Endothelial cell of umbilical vein (primary cell): ENCODE data around the gene ATN1. TPM values are rescaled to one million over a fixed set of nuclear protein-coding genes. Genes with fewer than 3 reads are reported as not detected.

ENCODE experiments used
- BruUV-seq: library from RNA; stranded (reverse); fragments of 400-500 nt; replicated peaks from 2 replicates; lab custom pipeline; 2021; lab: Mats Ljungman, UMichigan
- CTCF ChIA-PET: fragments of 300-600, 350-600 bp; sonication (Branson Sonifier 250); formaldehyde crosslinking; loops from one replicate; lab custom pipeline; 2021; ENCODE audit warnings: antibody characterized with exemption, inconsistent platforms; lab: Charles Lee
- POLR2A ChIA-PET: fragments of 300-600, 350-600 bp; sonication (Branson Sonifier 250); formaldehyde crosslinking; loops from one replicate; lab custom pipeline; 2021; ENCODE audit warnings: antibody characterized with exemption, inconsistent platforms; lab: Charles Lee
- DNase-seq: peaks from one replicate; pipeline ENCODE4 v3.0.0-alpha.2; 2011; ENCODE audit warnings: low read depth, low spot score
- FAIRE-seq: peaks from 2 replicates; lab custom pipeline; 2011; peaks lifted over from hg19 to GRCh38; lab: Jason Lieb, UNC
- H2AFZ ChIP-seq: 2 replicates; pipeline ENCODE4 v1.6.0; 2012; ENCODE audit warnings: low read depth, low read length, control low read depth, inconsistent platforms
- H3K27ac ChIP-seq: 2 replicates; pipeline ENCODE4 v1.5.1; 2011; ENCODE audit warnings: low read depth, mild to moderate bottlenecking, control low read depth, low read length, moderate library complexity; ENCODE audit not compliant: insufficient read depth
- H3K27me3 ChIP-seq, 2 experiments: 2 replicates each; pipeline versions ENCODE4 v1.6.0 to v1.6.1; 2011; ENCODE audit warnings: low read length in 2 of 2, mixed read lengths in 1 of 2; ENCODE audit not compliant: control insufficient read depth in 2 of 2, insufficient read depth in 2 of 2
- H3K36me3 ChIP-seq, 2 experiments: 2 replicates in 1 of 2; 3 replicates in 1 of 2; pipeline ENCODE4 v1.5.1; 2011; ENCODE audit warnings: low read length in 2 of 2, mild to moderate bottlenecking in 1 of 2, moderate library complexity in 1 of 2; ENCODE audit not compliant: control insufficient read depth in 2 of 2, insufficient read depth in 2 of 2; ENCODE audit errors: extremely low read depth in 1 of 2
- H3K4me1 ChIP-seq: 3 replicates; pipeline ENCODE4 v1.5.1; 2011; ENCODE audit warnings: mild to moderate bottlenecking, low read length; ENCODE audit not compliant: control insufficient read depth, insufficient read depth; ENCODE audit errors: extremely low read depth
- H3K4me2 ChIP-seq: 2 replicates; pipeline ENCODE4 v1.6.1; 2011; ENCODE audit warnings: low read length, control low read depth, mixed read lengths; ENCODE audit not compliant: insufficient read depth
- H3K4me3 ChIP-seq, 3 experiments: fragments of 200-600 bp in 1 of 3; sonication (generic), shearing (Covaris generic) in 1 of 3; replicated peaks in 1 of 3; 2 replicates each; pipeline ENCODE4 v1.5.1; 2011 to 2016; ENCODE audit warnings: control low read depth in 3 of 3, low read length in 3 of 3, mild to moderate bottlenecking in 2 of 3, inconsistent platforms in 1 of 3, low read depth in 1 of 3, moderate library complexity in 1 of 3; ENCODE audit not compliant: insufficient read depth in 1 of 3
- H3K79me2 ChIP-seq: 2 replicates; pipeline ENCODE4 v1.6.0; 2012; ENCODE audit warnings: low read length, inconsistent platforms; ENCODE audit not compliant: control insufficient read depth, insufficient read depth
- H3K9ac ChIP-seq: replicated peaks from 2 replicates; pipeline ENCODE3; 2011; ENCODE audit warnings: low read length, control low read depth; ENCODE audit not compliant: insufficient read depth; ENCODE audit errors: extremely low read depth
- H3K9me1 ChIP-seq: replicated peaks from 3 replicates; pipeline ENCODE4 v1.6.0; 2011; ENCODE audit warnings: mild to moderate bottlenecking, low read length; ENCODE audit not compliant: control insufficient read depth, insufficient read depth; ENCODE audit errors: extremely low read depth
- H3K9me3 ChIP-seq: replicated peaks from 2 replicates; pipeline ENCODE4 v1.5.1; 2012; ENCODE audit warnings: low read length, inconsistent platforms; ENCODE audit not compliant: control insufficient read depth, insufficient read depth
- H4K20me1 ChIP-seq: replicated peaks from 2 replicates; pipeline ENCODE3; 2011; ENCODE audit warnings: mild to moderate bottlenecking, low read length; ENCODE audit not compliant: control insufficient read depth, insufficient read depth; ENCODE audit errors: extremely low read depth
- CTCF ChIP-seq, 2 donors: IDR thresholded peaks; 1 replicate in 1 of 2; 2 replicates in 1 of 2; pipeline ENCODE4 v1.5.1; 2011; ENCODE audit warnings: low read length in 2 of 2, mild to moderate bottlenecking in 2 of 2, moderate library complexity in 2 of 2, control low read depth in 1 of 2, inconsistent platforms in 1 of 2, low read depth in 1 of 2; ENCODE audit not compliant: insufficient read depth in 1 of 2; ENCODE audit errors: extremely low read depth in 1 of 2
- EZH2 ChIP-seq: IDR thresholded peaks from 2 replicates; pipeline ENCODE4 v1.6.1; 2012; ENCODE audit warnings: borderline replicate concordance, low read depth, mild to moderate bottlenecking, moderate library complexity, low read length, inconsistent platforms; ENCODE audit not compliant: severe bottlenecking
- FOS ChIP-seq: IDR thresholded peaks from 2 replicates; pipeline ENCODE4 v1.6.1; 2011; ENCODE audit warnings: mild to moderate bottlenecking, low read length, moderate library complexity, borderline replicate concordance; ENCODE audit not compliant: insufficient read depth
- GATA2 ChIP-seq: IDR thresholded peaks from 2 replicates; pipeline ENCODE4 v1.7.0; 2011; ENCODE audit warnings: low read depth, mild to moderate bottlenecking, moderate library complexity, mixed read lengths, low read length; ENCODE audit not compliant: insufficient read length, insufficient read depth
- JUN ChIP-seq: IDR thresholded peaks from 2 replicates; pipeline ENCODE4 v1.6.1; 2011; ENCODE audit warnings: borderline replicate concordance, low read depth; ENCODE audit not compliant: insufficient read length, insufficient read depth
- MAX ChIP-seq: IDR thresholded peaks from 2 replicates; pipeline ENCODE4 v1.6.1; 2011; ENCODE audit not compliant: insufficient read depth, insufficient read length
- MYC ChIP-seq: IDR thresholded peaks from one replicate; pipeline ENCODE4 v1.6.1; 2011; ENCODE audit warnings: mild to moderate bottlenecking, low read depth, low read length
- POLR2A ChIP-seq: IDR thresholded peaks from 2 replicates; pipeline ENCODE4 v1.6.1; 2012; ENCODE audit warnings: low read depth, mild to moderate bottlenecking, control low read depth, low read length
- POLR2AphosphoS5 ChIP-seq: IDR thresholded peaks from 2 replicates; pipeline ENCODE4 v1.6.1; 2012; ENCODE audit warnings: low read depth, mild to moderate bottlenecking, control low read depth, low read length, moderate library complexity; ENCODE audit not compliant: insufficient read depth
- dilution Hi-C: fragments of 300-500 bp; cut with MboI; formaldehyde crosslinking; loops from one replicate; pipeline ENCODE4 v1.15.0; 2019; ENCODE audit warnings: low sequenced_read_pairs; ENCODE audit not compliant: extremely low pct_ligation_motif_present
- intact Hi-C: fragments of 100-400 bp; cut with micrococcal nuclease; formaldehyde crosslinking; loops from one replicate; pipeline ENCODE4 v1.10.0; 2022
- polyA plus RNA-seq, 4 experiments: library from polyadenylated mRNA; depleted of rRNA in 3 of 4; stranded (reverse) in 3 of 4; unstranded in 1 of 4; fragments of >200 nt; gene quantifications; 2 replicates each; pipeline versions ENCODE4 v1.2.1 to v1.2.3, GENCODE V29; 2011 to 2012; ENCODE audit warnings: missing spikeins in 1 of 4
- total RNA-seq: library from RNA; stranded (reverse); gene quantifications from 2 replicates; pipeline ENCODE4 v1.2.3, GENCODE V29; 2021

ATN1 gene
- total and polyA plus RNA-seq, 2 donors (not counting 3 experiments of a cell fraction or from before 2014, with no cell fraction given), result 46.4 to 117 TPM

- H3K27ac ChIP-seq, result no peak overlapping the region
- H3K4me1 ChIP-seq, result peaks cover 22% of the 10 kb centered on the region
- H3K9me3 ChIP-seq, result no peaks in the 10 kb centered on the region
- TF ChIP-seq POLR2AphosphoS5 (no peak), MAX (no peak), EZH2 (no peak), CTCF (IDR thresholded peaks at IDR 0.05; ENCODE audit: extremely low read depth in 1 of 2, insufficient read depth in 1 of 2, low read depth in 1 of 2, low read length in 2 of 2) (no peak), MYC (no peak), JUN (no peak), GATA2 (no peak), FOS (no peak), POLR2A (no peak)
- H3K4me3 ChIP-seq, result no peak overlapping the region
- H3K9me1 ChIP-seq, result no peaks in the 10 kb centered on the region
- BruUV-seq, result no TSS peak
- DNase-seq (no peak), FAIRE-seq (peak; percentile 49)
- H3K27me3 ChIP-seq, result no peaks in the 10 kb centered on the region
- POLR2A ChIA-PET, result interaction anchor here (1.0 kb wide), 1 partner anchor 20 kb away, joined by 6 read pairs; the partner anchor contains the start of gene C12orf57
- H3K4me2 ChIP-seq, result no peak overlapping the region
- H3K9ac ChIP-seq, result no peak overlapping the region
- H3K36me3 ChIP-seq, result peaks cover 13 to 30% of the 10 kb centered on the region in 2 experiments
- CTCF ChIA-PET, result interaction anchor here (0.6 to 4.0 kb wide), 28 partner anchors 8 to 673 kb away, joined by 3 to 124 read pairs (median 4); partner anchors contain the start of genes C12orf57, C1RL, LPCAT3 and RNU7-1
- H2AFZ ChIP-seq, result no peak overlapping the region
- intact Hi-C loops, result loop anchor here (1.0 kb wide), 3 partner anchors 20 to 95 kb away; partner anchors contain the start of gene C12orf57
- no peaks in the 10 kb centered on the region for H4K20me1 ChIP-seq
- dilution Hi-C loops, result no loop called here
- peaks cover 22% of the 10 kb centered on the region for H3K79me2 ChIP-seq
Observed at GRCh38 chr12:6964605-6965025, 36.9 kb downstream of the ATN1 start.
